CD4-positive, alpha-beta T cell treated with Interleukin-15 for 1 hour (primary cell): ENCODE measurements around the gene GALNT18.
"Not testable (repeated sequence)": the region's sequence is repeated elsewhere in the genome, so short reads cannot be mapped to it uniquely, and the experiment has no call there.

Experiments used
- DNase-seq: peaks from one replicate; pipeline ENCODE4 v3.0.0-alpha.2; 2020

Gene GALNT18

GRCh38 chr11:11451501-11452005 is 170.3 kb downstream of the GALNT18 start:
- DNase-seq, result no peak

DNA sequence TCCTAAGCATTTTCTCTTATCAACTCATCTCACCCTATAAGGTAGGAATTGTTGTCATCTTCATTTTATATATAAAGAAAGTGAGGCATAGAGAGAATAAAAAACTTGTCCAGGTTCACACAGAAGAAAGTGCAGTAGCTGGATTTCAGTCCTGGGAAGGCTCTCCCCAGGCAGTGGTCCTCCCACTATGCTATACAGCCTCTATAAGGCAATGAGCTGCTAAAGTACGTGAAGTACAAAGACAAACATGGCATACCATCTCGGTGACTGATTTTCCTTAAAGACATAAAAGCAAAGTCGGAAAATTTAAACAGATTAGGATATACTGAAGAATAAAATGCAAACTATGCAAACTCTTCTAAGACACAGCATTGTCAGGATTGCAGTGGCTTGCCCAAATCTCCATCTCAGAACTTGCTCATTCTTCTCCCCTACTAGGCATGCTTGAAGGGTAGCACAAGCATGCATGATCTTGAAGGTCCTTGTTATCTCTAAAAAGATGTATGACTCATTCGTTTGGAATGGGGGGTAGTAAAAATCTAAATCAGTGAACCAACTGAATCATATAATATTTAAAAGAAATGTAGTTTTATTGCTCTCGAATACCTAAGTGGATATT is 171.0 kb downstream of the GALNT18 start:
- DNase-seq, result no peak

GRCh38 chr11:11449327-11449726 is 172.5 kb downstream of the GALNT18 start:
- DNase-seq, result no peak

DNA sequence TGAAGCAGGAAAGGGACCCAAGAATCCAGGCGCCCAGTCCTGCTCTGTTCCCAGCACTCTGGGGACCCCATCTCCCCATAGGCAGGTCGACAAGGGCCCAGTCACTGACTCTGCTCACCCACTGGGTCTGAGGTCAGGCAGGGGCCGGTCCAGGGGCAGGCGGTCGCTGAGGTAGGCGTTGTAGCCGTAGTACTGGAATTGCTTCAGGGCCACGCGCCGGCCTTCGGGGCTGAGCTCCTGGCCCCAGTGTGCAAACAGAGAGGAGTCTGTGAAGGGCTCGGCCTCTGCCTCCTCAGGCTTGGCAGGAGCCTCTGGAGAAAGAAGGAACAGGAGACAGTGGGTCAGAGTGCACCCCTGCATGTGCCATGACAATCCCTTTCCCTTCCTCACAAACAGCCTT is 173.2 kb downstream of the GALNT18 start:
- DNase-seq, result no peak

GRCh38 chr11:11447601-11448000 is 174.2 kb downstream of the GALNT18 start:
- not testable (repeated sequence) for DNase-seq

DNA sequence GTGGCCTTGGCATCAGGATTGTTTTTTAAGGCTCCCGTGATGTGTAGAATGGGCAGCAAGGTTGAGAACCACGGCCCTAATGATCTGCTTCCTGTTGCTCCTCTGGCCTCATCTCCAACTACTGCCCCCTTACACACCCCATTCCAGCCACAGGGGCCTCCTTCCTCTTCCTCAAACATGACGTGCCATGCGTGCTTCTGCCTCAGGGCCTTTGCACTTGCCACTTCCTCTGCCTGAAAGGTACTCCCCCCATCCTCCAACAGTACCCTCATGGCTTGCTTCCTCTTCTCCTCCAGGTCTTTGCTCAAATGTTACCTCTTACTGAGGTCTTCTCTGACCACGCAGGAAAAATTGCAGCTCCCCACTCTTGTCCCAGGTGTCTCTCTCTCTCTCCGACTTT is 174.8 kb downstream of the GALNT18 start:
- no peak for DNase-seq

DNA sequence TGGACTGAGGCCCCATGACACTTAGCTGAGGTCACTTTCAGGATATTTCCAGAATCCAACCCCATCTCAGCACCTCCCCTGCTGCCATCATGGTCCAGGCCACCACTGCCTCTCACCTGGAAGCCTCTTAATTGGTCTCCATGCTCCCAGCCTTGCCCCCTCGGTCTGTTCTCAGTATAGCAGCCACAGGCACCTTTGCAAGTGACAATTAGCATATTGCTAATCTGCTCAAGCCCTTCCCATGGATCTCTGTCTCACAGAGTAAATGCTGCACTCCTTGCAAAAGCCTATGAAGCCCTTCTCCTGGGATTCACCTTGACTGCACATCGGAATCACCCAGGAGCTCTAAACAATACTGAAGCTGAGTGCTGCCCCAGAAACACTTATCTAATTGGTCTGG is 175.2 kb downstream of the GALNT18 start:
- no peak for DNase-seq

DNA sequence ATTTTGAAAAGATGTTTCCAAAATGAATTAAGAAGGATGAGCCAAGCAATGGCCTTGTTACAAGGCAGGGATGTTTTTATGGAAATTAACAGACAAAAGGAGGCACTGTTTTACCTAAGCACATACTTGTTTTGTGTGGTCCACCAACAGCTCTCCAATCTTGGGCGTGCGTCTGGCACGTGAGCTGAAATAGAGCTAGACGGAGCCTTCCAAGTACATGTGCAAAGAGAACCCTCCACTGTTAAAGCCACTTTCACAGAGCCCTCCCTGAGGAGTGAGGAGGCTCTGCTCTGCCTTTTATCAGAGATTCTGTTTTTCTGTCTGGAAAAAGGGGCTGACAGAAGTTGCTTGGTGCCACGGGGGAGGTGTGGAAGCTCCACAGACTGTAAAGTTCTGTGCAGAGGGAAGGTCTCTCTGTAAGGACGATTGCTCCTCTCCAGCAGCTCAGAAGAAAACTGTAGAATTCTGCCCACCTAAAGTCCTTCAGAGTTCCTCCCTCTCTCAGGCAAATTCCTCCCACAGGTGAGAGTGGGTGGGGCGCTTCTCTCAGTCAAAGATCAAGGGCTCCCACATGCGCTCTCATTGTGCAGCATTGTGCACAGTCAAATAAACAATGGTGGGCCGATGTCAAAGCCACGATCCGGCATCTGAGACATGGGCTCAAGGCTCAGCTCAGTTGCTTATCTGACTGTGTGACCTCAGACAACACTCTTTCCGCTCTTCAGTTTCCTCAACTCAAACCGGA is 176.2 kb downstream of the GALNT18 start:
- no peak for DNase-seq

- DNase-seq, result no peak
These were observed 177.0 kb downstream of the GALNT18 start for GRCh38 chr11:11444804-11445131.

DNA sequence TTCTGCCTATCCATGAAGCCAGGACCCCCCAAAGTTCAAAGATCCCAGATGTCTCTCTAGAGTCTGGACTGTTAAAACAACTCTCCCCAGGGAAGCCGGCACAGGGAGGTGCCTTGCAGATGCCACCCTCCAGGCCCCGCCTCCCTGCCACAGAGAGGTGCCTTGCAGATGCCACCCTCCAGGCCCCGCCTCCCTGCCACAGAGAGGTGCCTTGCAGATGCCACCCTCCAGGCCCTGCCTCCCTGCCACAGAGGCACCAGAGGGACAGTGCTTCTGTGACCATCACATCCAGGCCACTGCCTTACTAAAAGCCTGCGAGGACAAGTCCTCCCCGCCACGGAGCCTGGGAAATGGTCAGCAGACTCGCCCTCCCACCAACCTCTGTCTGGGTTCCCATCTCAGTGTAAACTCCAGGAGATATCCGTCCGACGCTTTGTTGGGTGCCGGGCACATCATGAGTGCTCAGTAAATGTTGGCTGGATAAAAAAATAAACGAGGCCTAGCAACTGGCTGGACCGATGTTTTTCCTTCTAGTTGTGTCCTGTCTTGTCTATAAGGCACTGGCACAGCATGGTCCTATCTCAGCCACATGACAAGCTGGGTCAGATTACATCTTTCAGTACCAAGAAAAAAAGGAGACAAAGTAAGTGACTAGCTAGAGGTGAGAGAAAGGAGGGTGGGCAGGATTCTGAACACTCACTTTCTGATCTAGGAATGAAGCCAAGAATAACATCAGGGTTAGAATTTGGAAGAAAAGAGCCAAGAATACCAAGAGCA is 177.6 kb downstream of the GALNT18 start:
- no peak for DNase-seq

DNA sequence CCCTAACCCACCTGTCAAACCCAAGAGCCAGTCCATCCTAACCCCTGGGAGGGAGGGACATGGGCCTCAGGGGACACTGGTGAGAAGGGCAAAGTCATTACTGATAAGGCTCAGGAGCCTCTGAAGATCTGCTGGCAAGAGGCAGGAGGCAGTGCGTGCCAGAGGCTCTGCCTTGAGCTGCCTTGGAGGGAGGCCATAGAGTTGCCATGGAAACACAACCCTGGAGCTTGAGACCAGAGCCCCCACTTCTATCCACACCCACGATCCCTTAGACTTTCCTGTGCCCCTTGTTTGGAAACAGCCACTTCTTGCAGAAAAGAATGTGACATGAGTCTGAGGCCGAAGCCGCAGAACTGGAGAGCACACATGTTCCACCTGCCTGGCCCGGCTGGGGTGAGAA is 179.0 kb downstream of the GALNT18 start:
- no peak for DNase-seq

- no peak for DNase-seq
These were observed 180.3 kb downstream of the GALNT18 start for GRCh38 chr11:11441516-11441915.

DNA sequence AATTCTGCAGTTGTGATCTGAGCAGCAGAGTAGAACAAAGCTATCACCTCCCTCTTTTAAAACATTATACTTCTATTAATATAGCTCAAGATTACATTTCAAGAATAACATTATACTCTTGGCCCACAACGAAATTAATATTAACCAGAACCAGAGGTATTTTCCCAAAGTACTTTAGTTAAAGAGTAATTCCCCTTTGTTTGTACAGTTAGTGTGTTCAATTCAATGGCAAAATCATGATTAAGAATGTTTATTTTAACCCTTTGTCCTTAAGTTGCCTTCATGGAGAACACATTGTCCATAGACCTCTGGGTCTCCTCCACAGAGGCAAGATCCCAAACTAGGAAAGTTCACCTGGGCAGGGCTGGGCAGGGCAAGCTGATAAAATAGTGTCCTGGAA is 180.7 kb downstream of the GALNT18 start:
- DNase-seq, result no peak

DNA sequence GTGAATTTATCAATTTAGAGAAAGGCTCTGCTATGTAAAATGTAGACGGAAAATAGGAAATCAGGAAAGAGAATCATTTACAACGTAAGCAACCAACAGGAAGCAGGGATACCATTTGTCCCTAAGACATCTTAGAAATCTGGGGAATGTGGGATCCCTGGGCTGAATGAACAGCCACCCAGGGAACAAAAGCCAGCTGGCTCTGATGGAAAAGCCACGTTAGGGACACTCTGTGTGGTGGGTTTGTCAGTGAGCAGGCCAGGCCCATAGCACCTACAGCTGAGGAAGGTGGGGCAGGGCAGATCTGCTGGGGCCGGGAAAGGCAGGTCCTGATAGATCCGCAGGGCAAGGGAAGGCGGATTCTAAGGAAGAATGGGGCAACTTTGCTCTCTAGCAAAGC is 181.7 kb downstream of the GALNT18 start:
- DNase-seq, result no peak

DNA sequence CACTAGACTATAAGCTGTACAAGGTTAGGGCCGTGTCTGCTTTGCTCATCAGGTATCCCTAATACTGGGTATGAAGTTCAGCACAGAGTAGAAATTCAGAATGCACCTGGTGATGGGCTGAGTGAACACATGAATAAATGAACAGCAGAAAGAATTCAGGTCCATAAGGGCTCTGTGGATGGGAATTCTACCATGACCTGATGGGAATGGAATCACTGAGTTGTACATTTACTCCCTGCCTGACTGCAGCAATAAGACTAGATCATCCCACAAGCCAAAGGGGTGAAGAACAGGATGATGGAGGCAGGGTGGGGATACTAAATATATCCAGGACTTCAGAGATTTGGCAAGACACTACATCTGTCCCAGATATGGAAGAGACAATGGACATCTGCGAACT is 182.2 kb downstream of the GALNT18 start:
- DNase-seq, result no peak

DNA sequence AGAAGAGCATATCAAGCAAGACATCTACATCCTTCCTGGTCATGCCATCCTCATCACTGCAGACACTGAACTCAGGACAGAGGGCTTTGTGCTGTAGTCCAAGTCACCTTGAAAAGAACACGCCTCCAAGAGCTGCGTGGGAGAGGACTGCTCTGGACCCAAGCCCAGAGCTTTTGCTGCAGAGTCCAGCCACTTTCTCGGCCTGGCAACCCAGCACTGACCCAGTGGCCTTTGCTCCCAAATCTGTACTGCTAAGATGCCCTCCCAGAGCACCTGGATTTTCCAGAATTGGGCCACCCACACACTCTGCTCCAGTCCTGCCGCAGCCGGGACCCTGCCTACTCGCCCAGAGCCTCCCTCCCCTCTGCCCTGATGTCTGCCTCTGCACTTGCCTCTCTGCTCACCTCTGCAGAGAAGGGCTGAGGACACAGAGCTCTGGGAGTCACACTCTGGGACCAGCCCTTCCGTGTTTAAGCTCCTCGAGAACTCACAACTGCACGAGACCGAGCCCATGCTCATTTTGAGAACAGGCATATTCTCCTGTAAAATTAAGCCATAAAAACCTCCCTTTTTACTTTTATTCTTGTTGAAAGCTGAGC is 185.0 kb downstream of the GALNT18 start:
- no peak for DNase-seq

DNA sequence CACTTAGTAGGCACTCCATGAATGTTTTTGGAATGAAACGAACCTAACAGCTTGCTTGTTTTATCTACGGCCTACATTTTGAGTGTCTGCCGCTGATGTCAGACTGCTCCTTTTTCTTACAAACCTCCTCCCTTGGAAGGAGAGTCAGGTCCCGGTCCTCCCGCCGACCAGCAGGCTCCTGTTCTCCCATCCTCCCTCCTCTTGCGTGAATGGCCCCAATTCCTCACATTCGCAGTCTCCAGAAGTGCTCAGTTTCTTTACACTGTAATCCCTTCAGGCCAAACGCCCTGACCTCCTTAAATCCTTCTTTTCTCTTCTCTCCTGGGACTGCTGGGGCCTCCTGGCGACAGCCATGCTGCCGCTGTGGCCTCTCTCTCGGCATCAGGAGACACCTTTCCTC is 186.2 kb downstream of the GALNT18 start:
- no peak for DNase-seq

DNA sequence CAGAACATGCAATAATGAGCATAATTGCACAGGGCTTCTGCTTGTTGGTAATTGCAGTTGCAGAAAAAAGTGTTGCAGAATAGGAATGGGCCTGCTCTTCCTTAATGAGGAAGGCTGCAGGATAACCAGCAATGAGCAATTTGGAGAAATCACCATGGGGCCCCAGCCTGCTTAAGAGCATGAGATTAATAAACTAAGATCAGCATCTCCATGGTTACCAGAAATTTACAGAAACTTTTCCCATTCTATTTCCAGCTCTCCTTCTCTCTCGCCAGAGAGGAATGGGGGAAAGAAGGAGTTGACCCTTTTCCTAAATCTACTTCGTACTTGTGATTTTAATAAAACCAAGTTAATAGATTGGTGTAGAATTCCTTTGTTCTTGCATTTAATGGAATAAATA is 187.8 kb downstream of the GALNT18 start:
- DNase-seq, result no peak

GRCh38 chr11:11432621-11433319 is 189.0 kb downstream of the GALNT18 start:
- no peak for DNase-seq

DNA sequence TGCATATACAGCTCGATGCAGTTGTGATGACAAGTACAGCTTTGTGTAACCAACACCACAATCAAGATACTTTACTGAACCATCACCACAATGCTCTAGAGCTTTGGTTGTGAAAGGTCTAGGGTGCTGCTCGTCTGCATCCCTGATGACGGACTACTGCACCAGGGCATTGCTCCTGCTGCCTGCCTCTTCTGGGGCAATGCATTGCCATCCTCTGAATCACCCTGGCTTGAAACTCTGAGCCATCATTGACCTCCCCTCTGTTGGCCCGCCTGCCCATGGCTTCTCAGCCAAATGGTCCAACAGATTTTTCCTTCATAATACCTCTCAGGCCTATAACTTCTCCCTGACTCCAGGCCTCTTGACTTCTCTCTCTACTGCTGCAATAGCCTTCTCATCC is 191.4 kb downstream of the GALNT18 start:
- no peak for DNase-seq

DNA sequence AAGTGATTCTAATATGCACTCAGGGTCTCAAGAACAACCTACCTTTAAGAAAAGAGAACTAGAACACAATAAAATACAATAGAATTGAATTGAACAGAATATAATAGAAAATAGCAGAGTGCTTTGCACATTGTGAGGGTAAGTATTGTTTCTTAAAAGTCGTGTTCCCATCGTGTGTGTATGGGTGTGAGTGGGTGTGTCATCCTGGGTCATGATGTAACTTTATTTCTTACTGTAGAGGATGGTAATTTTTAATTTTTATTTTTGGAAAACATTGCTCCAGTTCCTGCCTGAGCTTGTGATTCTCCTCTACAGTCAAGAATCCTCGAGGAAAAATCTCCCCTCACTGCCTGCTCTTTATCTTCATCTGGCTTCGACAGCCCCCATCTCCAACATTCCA is 193.1 kb downstream of the GALNT18 start:
- no peak for DNase-seq

GRCh38 chr11:11427542-11427941 is 194.3 kb downstream of the GALNT18 start:
- no peak for DNase-seq

DNA sequence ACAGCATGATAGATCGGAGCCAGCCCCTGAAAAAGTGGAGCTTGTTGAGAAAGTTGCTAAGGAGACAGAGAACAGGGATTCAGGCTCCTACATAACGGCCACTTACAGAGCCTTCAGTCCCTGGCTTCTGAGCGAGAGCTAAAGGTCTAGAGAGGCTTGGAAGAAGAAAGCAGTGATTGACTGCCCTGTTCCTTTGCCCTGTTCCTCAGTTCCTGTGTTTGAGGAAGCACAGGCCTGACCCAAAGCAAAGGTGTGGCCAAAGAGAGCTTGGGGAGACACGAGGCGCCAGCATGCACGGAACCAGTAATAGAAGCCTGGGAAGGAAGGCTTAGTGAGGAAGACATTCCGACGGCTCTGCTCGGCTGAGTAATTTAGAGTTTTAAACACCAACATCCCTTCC is 194.7 kb downstream of the GALNT18 start:
- DNase-seq, result no peak
